ENCODE measurements around the gene CD164.
"Not testable (repeated sequence)": the region's sequence is repeated elsewhere in the genome, so short reads cannot be mapped to it uniquely, and the experiment has no call there.

The CD164 gene

GRCh38 chr6:109339906-109340678, 42.2 kb downstream of the CD164 start:
- no peak for DNase-seq

- no peak for DNase-seq
Observed at GRCh38 chr6:109336221-109336961, 45.9 kb downstream of the CD164 start.

GRCh38 chr6:109333870-109334269, 48.4 kb downstream of the CD164 start:
- not testable (repeated sequence) for DNase-seq

- no peak for DNase-seq
Observed at GRCh38 chr6:109332748-109333147, 49.5 kb downstream of the CD164 start.

- DNase-seq: no peak
Observed at GRCh38 chr6:109331081-109331480, 51.2 kb downstream of the CD164 start.

GRCh38 chr6:109330263-109330662, 52.0 kb downstream of the CD164 start:
- DNase-seq: no peak

GRCh38 chr6:109328629-109329028, 53.6 kb downstream of the CD164 start:
- no peak for DNase-seq

- no peak for DNase-seq
Observed at GRCh38 chr6:109327959-109328358, 54.3 kb downstream of the CD164 start.

GRCh38 chr6:109327491-109327890, 54.8 kb downstream of the CD164 start:
- DNase-seq: no peak

- no peak for DNase-seq
Observed at GRCh38 chr6:109326351-109326750, 55.9 kb downstream of the CD164 start.

- DNase-seq: no peak
Observed at GRCh38 chr6:109325400-109325801, 56.9 kb downstream of the CD164 start.

GRCh38 chr6:109323241-109323640, 59.0 kb downstream of the CD164 start:
- no peak for DNase-seq

GRCh38 chr6:109322825-109323224, 59.4 kb downstream of the CD164 start:
- DNase-seq: no peak

GRCh38 chr6:109321752-109322151, 60.5 kb downstream of the CD164 start:
- no peak for DNase-seq

- no peak for DNase-seq
Observed at GRCh38 chr6:109320072-109320471, 62.2 kb downstream of the CD164 start.

GRCh38 chr6:109318328-109318876, 63.9 kb downstream of the CD164 start:
- no peak for DNase-seq

- no peak for DNase-seq
Observed at GRCh38 chr6:109316909-109317308, 65.4 kb downstream of the CD164 start.
